ENCODE results near the gene METTL17. TPM values are rescaled to one million over a fixed set of nuclear protein-coding genes. Genes with fewer than 3 reads are reported as not detected.
A peak's percentile ranks its signal among the peaks of the same experiment; 100 is the strongest.

METTL17 gene
- total and polyA plus RNA-seq, 12 donors = 28.8 to 79.3 (median 39.1) TPM

GRCh38 chr14:20988717-20989470, 886 bp upstream of the METTL17 start:
- WGBS, 2 donors = 90% methylated on average over 15 of the region's 15 CpGs
- TF ChIP-seq CTCF (IDR thresholded peaks at IDR 0.05) = no peak
- peak overlapping the region; percentile 46 to 97 (median 86) for H3K4me3 ChIP-seq
- no peaks in the 10 kb centered on the region for H3K27me3 ChIP-seq
- H3K36me3 ChIP-seq = peaks cover 0 to 30% (median 23%) of the 10 kb centered on the region in 9 donors
- peaks cover 5 to 46% (median 26%) of the 10 kb centered on the region in 9 donors for H3K4me1 ChIP-seq
- ATAC-seq = no peak
- H3K9me3 ChIP-seq = no peaks in the 10 kb centered on the region
- DNase-seq = no peak
- H3K27ac ChIP-seq = peak overlapping the region; percentile 49 to 87 (median 84)
- intact Hi-C loops (cut with DNase I) = no loop called here

- TF ChIP-seq CTCF (IDR thresholded peaks at IDR 0.05) = no peak
- Histone ChIP-seq H3K27ac (peak overlapping the region; percentile 49 to 87 (median 84)), H3K9me3 (no peaks in the 10 kb centered on the region), H3K4me1 (peaks cover 5 to 46% (median 26%) of the 10 kb centered on the region in 9 donors), H3K27me3 (no peaks in the 10 kb centered on the region), H3K4me3 (peak overlapping the region; percentile 46 to 97 (median 86)), H3K36me3 (peaks cover 0 to 35% (median 29%) of the 10 kb centered on the region in 9 donors)
- no peak for DNase-seq
- intact Hi-C loops (cut with DNase I) = no loop called here
- 1 to 3% methylated on average over 11 of the region's 11 CpGs for WGBS, 2 donors
- ATAC-seq = no peak
Measured at GRCh38 chr14:20989471-20989786, 351 bp upstream of the METTL17 start.

- Histone ChIP-seq H3K4me3 (no peak overlapping the region), H3K27ac (no peak overlapping the region), H3K36me3 (peaks cover 0 to 66% (median 58%) of the 10 kb centered on the region in 9 donors), H3K9me3 (no peaks in the 10 kb centered on the region), H3K27me3 (no peaks in the 10 kb centered on the region), H3K4me1 (peaks cover 0 to 8% (median 5%) of the 10 kb centered on the region in 9 donors)
- DNase-seq (no peak), ATAC-seq (no peak)
- TF ChIP-seq CTCF (IDR thresholded peaks at IDR 0.05) = no peak
- intact Hi-C loops (cut with DNase I) = no loop called here
- WGBS, 2 donors = 87 to 89% methylated on average over 14 of the region's 14 CpGs
Measured at GRCh38 chr14:20996521-20996920, 6.7 kb downstream of the METTL17 start.

DNA sequence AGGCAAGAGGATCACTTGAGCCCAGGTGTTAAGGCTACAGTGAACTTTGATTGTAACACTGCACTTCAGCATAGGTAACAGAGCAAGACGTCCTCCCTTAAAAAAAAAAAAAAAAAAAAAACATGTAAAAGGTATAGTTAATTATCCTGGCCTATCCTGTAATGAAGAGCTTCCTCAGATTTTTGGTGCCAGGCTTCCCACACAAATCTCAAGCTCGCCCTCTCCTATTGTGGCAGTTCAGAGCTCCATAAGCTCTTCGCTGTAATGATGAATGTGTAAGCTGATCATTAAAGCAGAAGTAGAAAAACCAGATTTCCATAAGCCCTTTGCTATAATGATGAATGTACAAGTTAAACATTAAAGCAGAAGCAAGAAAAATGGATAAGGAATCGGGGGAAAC, 7.3 kb downstream of the METTL17 start:
- no peak for ATAC-seq
- Histone ChIP-seq H3K27me3 (no peaks in the 10 kb centered on the region), H3K27ac (no peak overlapping the region), H3K4me3 (no peak overlapping the region), H3K4me1 (peaks cover 0 to 2% (median 0%) of the 10 kb centered on the region in 9 donors), H3K9me3 (no peaks in the 10 kb centered on the region), H3K36me3 (peaks cover 0 to 60% (median 52%) of the 10 kb centered on the region in 9 donors)
- WGBS, 2 donors = 69 to 84% methylated on average over 4 of the region's 4 CpGs
- no peak for DNase-seq
- intact Hi-C loops (cut with DNase I) = no loop called here
- TF ChIP-seq CTCF (IDR thresholded peaks at IDR 0.05) = no peak
